Neural cell (in vitro differentiated cells): ENCODE measurements around the gene PDCD1. TPM values are rescaled to one million over a fixed set of nuclear protein-coding genes. Genes with fewer than 3 reads are reported as not detected.

Experiments used
- H2AFZ ChIP-seq: fragments of 200-600, 300-800 bp; sonication (generic), shearing (Covaris generic); 2 replicates; pipeline ENCODE4 v1.6.0; 2014; ENCODE audit warnings: low read depth, mild to moderate bottlenecking, antibody characterized with exemption, low read length, moderate library complexity
- H3F3A ChIP-seq: fragments of 200-600 bp; shearing (Covaris generic); 2 replicates; pipeline ENCODE4 v1.6.1; 2016; ENCODE audit warnings: mild to moderate bottlenecking, moderate library complexity, mixed read lengths, antibody characterized with exemption, low read length; ENCODE audit not compliant: insufficient read depth, poor library complexity, severe bottlenecking
- H3K27ac ChIP-seq: fragments of 200-600, 300-800 bp; sonication (generic), shearing (Covaris generic); 2 replicates; pipeline ENCODE4 v1.5.1; 2014; ENCODE audit warnings: mild to moderate bottlenecking, low read length, moderate library complexity
- H3K27me3 ChIP-seq: fragments of 300-800, 200-600 bp; sonication (generic), shearing (Covaris generic); 2 replicates; pipeline ENCODE4 v1.6.0; 2014; ENCODE audit warnings: mild to moderate bottlenecking, low read depth, low read length, moderate library complexity; ENCODE audit not compliant: insufficient read depth
- H3K36me3 ChIP-seq: fragments of 300-800, 200-600 bp; sonication (generic), shearing (Covaris generic); 2 replicates; pipeline ENCODE4 v1.5.1; 2014; ENCODE audit warnings: mild to moderate bottlenecking, antibody characterized with exemption, low read length, moderate library complexity; ENCODE audit not compliant: insufficient read depth
- H3K4me2 ChIP-seq: fragments of 300-800, 200-600 bp; sonication (generic), shearing (Covaris generic); 2 replicates; pipeline ENCODE4 v1.6.0; 2014; ENCODE audit warnings: mild to moderate bottlenecking, low read length
- H3K4me3 ChIP-seq: fragments of 300-800, 200-600 bp; sonication (generic), shearing (Covaris generic); 2 replicates; pipeline ENCODE4 v1.5.1; 2014; ENCODE audit warnings: mild to moderate bottlenecking, low read length, moderate library complexity
- H3K79me2 ChIP-seq: fragments of 200-600 bp; shearing (Covaris generic); replicated peaks from 2 replicates; pipeline ENCODE4 v1.6.0; 2014; ENCODE audit warnings: mild to moderate bottlenecking, low read length, moderate library complexity; ENCODE audit not compliant: insufficient read depth
- H3K9ac ChIP-seq: fragments of 300-800, 200-600 bp; sonication (generic), shearing (Covaris generic); 2 replicates; pipeline ENCODE4 v1.6.1; 2016; ENCODE audit warnings: mild to moderate bottlenecking, low read length, mixed read lengths
- H3K9me2 ChIP-seq: fragments of 200-600 bp; shearing (Covaris generic); 2 replicates; pipeline ENCODE4 v1.6.1; 2016; ENCODE audit warnings: mild to moderate bottlenecking, low read length, mixed read lengths; ENCODE audit not compliant: insufficient read depth
- H3K9me3 ChIP-seq: fragments of 200-600, 300-800 bp; sonication (generic), shearing (Covaris generic); 2 replicates; pipeline ENCODE4 v1.6.1; 2016; ENCODE audit warnings: mild to moderate bottlenecking, mixed run types, low read length, moderate library complexity, mixed read lengths
- H4K20me1 ChIP-seq: fragments of 200-600 bp; shearing (Covaris generic); 2 replicates; pipeline ENCODE4 v1.6.1; 2016; ENCODE audit warnings: mild to moderate bottlenecking, mixed run types; ENCODE audit not compliant: insufficient read depth
- CTCF ChIP-seq: fragments of 450-650 bp; IDR thresholded peaks from 2 replicates; pipeline ENCODE4 v1.5.1; 2014; ENCODE audit warnings: antibody characterized with exemption, mild to moderate bottlenecking, moderate library complexity; ENCODE audit not compliant: poor library complexity, severe bottlenecking
- EP300 ChIP-seq: fragments of 450-650 bp; conservative IDR thresholded peaks from 2 replicates; pipeline ENCODE4 v1.6.1; 2014; ENCODE audit warnings: antibody characterized with exemption, mild to moderate bottlenecking, moderate library complexity; ENCODE audit not compliant: poor library complexity, severe bottlenecking
- EZH2 ChIP-seq: fragments of 200-600, 300-800 bp; shearing (Covaris generic), sonication (generic); IDR thresholded peaks from 2 replicates; pipeline ENCODE4 v1.6.1; 2014; ENCODE audit warnings: antibody characterized with exemption, low read length, borderline replicate concordance, mild to moderate bottlenecking; ENCODE audit not compliant: insufficient read depth, poor library complexity, severe bottlenecking
- MXI1 ChIP-seq: fragments of 450-650 bp; conservative IDR thresholded peaks from 2 replicates; pipeline ENCODE4 v1.6.1; 2014; ENCODE audit warnings: antibody characterized with exemption, mild to moderate bottlenecking; ENCODE audit not compliant: poor library complexity, severe bottlenecking
- POLR2AphosphoS5 ChIP-seq: IDR thresholded peaks from 2 replicates; pipeline ENCODE4 v1.6.1; 2012
- RAD21 ChIP-seq: fragments of 450-650 bp; conservative IDR thresholded peaks from 2 replicates; pipeline ENCODE4 v1.6.1; 2014; ENCODE audit warnings: antibody characterized with exemption, mild to moderate bottlenecking, moderate library complexity
- REST ChIP-seq: IDR thresholded peaks from 2 replicates; pipeline ENCODE4 v1.6.1; 2012; ENCODE audit warnings: borderline replicate concordance
- SMC3 ChIP-seq: fragments of 450-650 bp; conservative IDR thresholded peaks from 2 replicates; pipeline ENCODE4 v1.6.1; 2014; ENCODE audit warnings: antibody characterized with exemption, mild to moderate bottlenecking, moderate library complexity; ENCODE audit not compliant: poor library complexity
- TAF1 ChIP-seq: IDR thresholded peaks from 2 replicates; pipeline ENCODE4 v1.6.1; 2012; ENCODE audit warnings: low read depth
- polyA plus RNA-seq: library from polyadenylated mRNA; depleted of rRNA; stranded (reverse); fragments of >200 nt; gene quantifications from 2 replicates; pipeline ENCODE4 v1.2.3, GENCODE V29; 2014

The PDCD1 gene
- polyA plus RNA-seq, 1 donor from 2014 or later, result not detected

- no peaks in the 10 kb centered on the region for H3K9me2 ChIP-seq
- no peak overlapping the region for H3K4me3 ChIP-seq
- no peaks in the 10 kb centered on the region for H3K27me3 ChIP-seq
- TF ChIP-seq EZH2, result no peak
- H2AFZ ChIP-seq, result no peak overlapping the region
- H3K79me2 ChIP-seq, result no peaks in the 10 kb centered on the region
- no peaks in the 10 kb centered on the region for H3K36me3 ChIP-seq
- H3K4me2 ChIP-seq, result no peak overlapping the region
- H3K27ac ChIP-seq, result peak overlapping the region; percentile 17
- H3K9ac ChIP-seq, result no peak overlapping the region
- no peaks in the 10 kb centered on the region for H4K20me1 ChIP-seq
- no peaks in the 10 kb centered on the region for H3K9me3 ChIP-seq
- no peaks in the 10 kb centered on the region for H3F3A ChIP-seq
Observed at GRCh38 chr2:241868661-241869081, 10.0 kb upstream of the PDCD1 start.

GRCh38 chr2:241867776-241868420 lies 9.2 kb upstream of the PDCD1 start:
- no peaks in the 10 kb centered on the region for H3K36me3 ChIP-seq
- H3K9ac ChIP-seq, result no peak overlapping the region
- no peaks in the 10 kb centered on the region for H3K9me2 ChIP-seq
- TF ChIP-seq EP300, result no peak
- no peak for TF ChIP-seq CTCF
- TF ChIP-seq REST, result no peak
- TF ChIP-seq EZH2, result no peak
- no peak for TF ChIP-seq SMC3
- no peak for TF ChIP-seq TAF1
- TF ChIP-seq RAD21, result no peak
- TF ChIP-seq POLR2AphosphoS5, result no peak
- no peak for TF ChIP-seq MXI1
- H3K9me3 ChIP-seq, result no peaks in the 10 kb centered on the region
- H3K27ac ChIP-seq, result peak overlapping the region; percentile 7
- H2AFZ ChIP-seq, result no peak overlapping the region
- no peak overlapping the region for H3K4me3 ChIP-seq
- H3K79me2 ChIP-seq, result no peaks in the 10 kb centered on the region
- H4K20me1 ChIP-seq, result no peaks in the 10 kb centered on the region
- no peaks in the 10 kb centered on the region for H3K27me3 ChIP-seq
- no peaks in the 10 kb centered on the region for H3F3A ChIP-seq
- H3K4me2 ChIP-seq, result no peak overlapping the region
